SJSA1 (cell line): ENCODE measurements around the gene ECI2. TPM values are rescaled to one million over a fixed set of nuclear protein-coding genes. Genes with fewer than 3 reads are reported as not detected.

Experiments
- DNase-seq, 2 experiments: peaks; one replicate each; pipeline ENCODE4 v3.0.0-alpha.2; 2015 to 2020; ENCODE audit warnings: low spot score in 2 of 2, low read depth in 1 of 2
- H3K27ac ChIP-seq: fragments of 250-450 bp; sonication (Bioruptor Pico); 2 replicates; pipeline ENCODE4 v1.5.1; 2020; ENCODE audit warnings: mild to moderate bottlenecking, moderate library complexity
- H3K27me3 ChIP-seq: fragments of 250-450 bp; sonication (Bioruptor Pico); replicated peaks from 2 replicates; pipeline ENCODE4 v1.5.1; 2020; ENCODE audit warnings: mild to moderate bottlenecking, moderate library complexity
- H3K36me3 ChIP-seq: fragments of 250-450 bp; sonication (Bioruptor Pico); 2 replicates; pipeline ENCODE4 v1.5.1; 2020; ENCODE audit warnings: mild to moderate bottlenecking
- H3K4me1 ChIP-seq: fragments of 250-450 bp; sonication (Bioruptor Pico); replicated peaks from 2 replicates; pipeline ENCODE4 v1.6.1; 2021; ENCODE audit warnings: mild to moderate bottlenecking
- H3K4me3 ChIP-seq: fragments of 250-450 bp; sonication (Bioruptor Pico); 2 replicates; pipeline ENCODE4 v1.5.1; 2020; ENCODE audit warnings: mild to moderate bottlenecking
- H3K9me3 ChIP-seq: fragments of 250-450 bp; sonication (Bioruptor Pico); replicated peaks from 2 replicates; pipeline ENCODE4 v1.5.1; 2020; ENCODE audit warnings: mild to moderate bottlenecking
- total RNA-seq: library from RNA; depleted of rRNA; stranded (reverse); fragments of >200 nt; shearing (Covaris generic); gene quantifications from 2 replicates; pipeline ENCODE4 v1.2.3, GENCODE V29; 2014; rRNA removed

The ECI2 gene
- total RNA-seq, 1 experiment from 2014 or later = 91.6 TPM

GRCh38 chr6:4069199-4069598, 66.2 kb downstream of the ECI2 start:
- no peaks in the 10 kb centered on the region for H3K4me1 ChIP-seq
- DNase-seq = no peak
- H3K27ac ChIP-seq = no peak overlapping the region
- no peaks in the 10 kb centered on the region for H3K27me3 ChIP-seq
- H3K9me3 ChIP-seq = no peaks in the 10 kb centered on the region
- peaks cover 23% of the 10 kb centered on the region for H3K36me3 ChIP-seq
- H3K4me3 ChIP-seq = no peak overlapping the region

GRCh38 chr6:4067673-4068072, 67.7 kb downstream of the ECI2 start:
- H3K27me3 ChIP-seq = no peaks in the 10 kb centered on the region
- H3K27ac ChIP-seq = no peak overlapping the region
- no peaks in the 10 kb centered on the region for H3K9me3 ChIP-seq
- H3K4me1 ChIP-seq = no peaks in the 10 kb centered on the region
- H3K4me3 ChIP-seq = no peak overlapping the region
- no peak for DNase-seq
- peaks cover 38% of the 10 kb centered on the region for H3K36me3 ChIP-seq

GRCh38 chr6:4066029-4066755, 69.2 kb downstream of the ECI2 start:
- H3K9me3 ChIP-seq = no peaks in the 10 kb centered on the region
- no peaks in the 10 kb centered on the region for H3K27me3 ChIP-seq
- no peak for DNase-seq
- peaks cover 53% of the 10 kb centered on the region for H3K36me3 ChIP-seq
- H3K27ac ChIP-seq = no peak overlapping the region
- no peaks in the 10 kb centered on the region for H3K4me1 ChIP-seq
- no peak overlapping the region for H3K4me3 ChIP-seq

Other genes with a start within 250 kb of the ECI2 start
- not detected in 2 replicates for gene FAM217A, start 56.4 kb downstream of the ECI2 start, total RNA-seq